H1 (cell line): ENCODE data around the gene MYRIP. TPM values are rescaled to one million over a fixed set of nuclear protein-coding genes. Genes with fewer than 3 reads are reported as not detected.

ENCODE experiments used
- CTCF ChIA-PET: fragments of 300-600 bp; sonication (Branson Sonifier 250); formaldehyde crosslinking; loops from one replicate; lab custom pipeline; 2021; ENCODE audit not compliant: partially characterized antibody; lab: Charles Lee
- POLR2A ChIA-PET: fragments of 300-600 bp; sonication (Branson Sonifier 250); formaldehyde crosslinking; loops from one replicate; lab custom pipeline; 2021; ENCODE audit warnings: inconsistent platforms; ENCODE audit not compliant: partially characterized antibody; lab: Charles Lee
- DNase-seq, 2 experiments: peaks; one replicate each; pipeline versions ENCODE4 v3.0.0 to v3.0.0-alpha.2; 2010 to 2022; ENCODE audit warnings: low spot score in 2 of 2, low read depth in 1 of 2, mixed read lengths in 1 of 2
- FAIRE-seq: peaks from 2 replicates; lab custom pipeline; 2011; peaks lifted over from hg19 to GRCh38; lab: Jason Lieb, UNC
- H2AFZ ChIP-seq: 2 replicates; pipeline ENCODE4 v1.8.1; 2012; ENCODE audit warnings: low read length, inconsistent platforms
- H2AK5ac ChIP-seq: 2 replicates; pipeline ENCODE4 v1.6.1; 2013; ENCODE audit warnings: low read depth, low read length
- H2BK120ac ChIP-seq: replicated peaks from 2 replicates; pipeline ENCODE3; 2013; ENCODE audit warnings: low read depth, low read length, inconsistent platforms
- H2BK12ac ChIP-seq: 2 replicates; pipeline ENCODE4 v1.6.1; 2013; ENCODE audit warnings: low read depth, low read length
- H2BK15ac ChIP-seq: 2 replicates; pipeline ENCODE4 v1.6.1; 2013; ENCODE audit warnings: low read length
- H2BK20ac ChIP-seq: 2 replicates; pipeline ENCODE4 v1.6.1; 2013; ENCODE audit warnings: low read length
- H2BK5ac ChIP-seq: 2 replicates; pipeline ENCODE4 v1.6.1; 2013; ENCODE audit warnings: low read depth, low read length
- H3K14ac ChIP-seq: 2 replicates; pipeline ENCODE4 v1.6.1; 2013; ENCODE audit warnings: inconsistent platforms; ENCODE audit not compliant: insufficient read length
- H3K18ac ChIP-seq: 2 replicates; pipeline ENCODE4 v1.6.1; 2013; ENCODE audit warnings: low read length; ENCODE audit errors: extremely low read depth
- H3K23ac ChIP-seq: 2 replicates; pipeline ENCODE4 v1.6.1; 2013; ENCODE audit warnings: inconsistent platforms; ENCODE audit not compliant: insufficient read length
- H3K23me2 ChIP-seq: 2 replicates; pipeline ENCODE4 v1.6.1; 2013; ENCODE audit warnings: low read depth, low read length
- H3K27ac ChIP-seq: 2 replicates; pipeline ENCODE4 v1.6.1; 2011; ENCODE audit warnings: low read depth, low read length, inconsistent platforms
- H3K27me3 ChIP-seq, 4 experiments: replicated peaks in 1 of 4; 1 replicate in 1 of 4; 2 replicates in 3 of 4; pipeline versions ENCODE4 v1.6.1 to v1.8.1; 2011 to 2013; ENCODE audit warnings: low read length in 3 of 4, mild to moderate bottlenecking in 3 of 4, inconsistent platforms in 2 of 4, mixed read lengths in 2 of 4, moderate library complexity in 1 of 4; ENCODE audit not compliant: control insufficient read depth in 3 of 4, insufficient read depth in 3 of 4; ENCODE audit errors: extremely low read depth in 1 of 4
- H3K36me3 ChIP-seq, 4 experiments: 2 replicates each; pipeline versions ENCODE4 v1.6.1 to v1.8.1; 2011 to 2013; ENCODE audit warnings: mild to moderate bottlenecking in 4 of 4, low read length in 3 of 4, moderate library complexity in 2 of 4, control low read depth in 1 of 4, inconsistent platforms in 1 of 4; ENCODE audit not compliant: insufficient read depth in 4 of 4, control insufficient read depth in 2 of 4
- H3K4ac ChIP-seq: replicated peaks from 2 replicates; pipeline ENCODE3; 2013; ENCODE audit warnings: low read length, low read depth, mixed read lengths, inconsistent platforms; ENCODE audit not compliant: insufficient read length
- H3K4me1 ChIP-seq, 4 experiments: replicated peaks in 1 of 4; 1 replicate in 1 of 4; 2 replicates in 3 of 4; pipeline versions ENCODE4 v1.6.1 to v1.8.1; 2011 to 2013; ENCODE audit warnings: low read length in 3 of 4, inconsistent platforms in 2 of 4, mixed read lengths in 1 of 4; ENCODE audit not compliant: insufficient read depth in 4 of 4, control insufficient read depth in 3 of 4
- H3K4me2 ChIP-seq, 2 experiments: 2 replicates each; pipeline versions ENCODE4 v1.6.1 to v1.8.1; 2011 to 2013; ENCODE audit warnings: low read depth in 2 of 2, low read length in 2 of 2, control low read depth in 1 of 2, inconsistent platforms in 1 of 2, mild to moderate bottlenecking in 1 of 2; ENCODE audit not compliant: insufficient read depth in 1 of 2
- H3K4me3 ChIP-seq, 4 experiments: fragments of 200-600, 300-600 bp in 1 of 4; sonication (generic), shearing (Covaris generic), sonication (Bioruptor Twin) in 1 of 4; 2 replicates each; pipeline versions ENCODE4 v1.5.1 to v1.8.1; 2011 to 2016; ENCODE audit warnings: low read length in 4 of 4, low read depth in 3 of 4, control low read depth in 2 of 4, inconsistent platforms in 2 of 4, mild to moderate bottlenecking in 2 of 4, mixed read lengths in 1 of 4, moderate library complexity in 1 of 4; ENCODE audit not compliant: insufficient read depth in 2 of 4; ENCODE audit errors: extremely low read depth in 1 of 4
- H3K56ac ChIP-seq: replicated peaks from 2 replicates; pipeline ENCODE3; 2013; ENCODE audit warnings: low read depth, mild to moderate bottlenecking, mixed read lengths, low read length, inconsistent platforms; ENCODE audit not compliant: insufficient read length
- H3K79me1 ChIP-seq: 2 replicates; pipeline ENCODE4 v1.6.1; 2013; ENCODE audit warnings: low read depth, low read length, control low read depth
- H3K79me2 ChIP-seq, 2 experiments: 2 replicates each; pipeline versions ENCODE4 v1.6.1 to v1.8.1; 2012 to 2013; ENCODE audit warnings: low read length in 2 of 2, mild to moderate bottlenecking in 2 of 2, inconsistent platforms in 1 of 2; ENCODE audit not compliant: insufficient read depth in 2 of 2, control insufficient read depth in 1 of 2
- H3K9ac ChIP-seq, 4 experiments: replicated peaks in 1 of 4; 1 replicate in 1 of 4; 2 replicates in 3 of 4; pipeline versions ENCODE4 v1.6.1 to v1.8.1; 2011 to 2013; ENCODE audit warnings: low read depth in 3 of 4, low read length in 3 of 4, control low read depth in 2 of 4, mild to moderate bottlenecking in 2 of 4, moderate library complexity in 2 of 4, inconsistent platforms in 1 of 4; ENCODE audit errors: extremely low read depth in 1 of 4
- H3K9me3 ChIP-seq, 2 experiments: 2 replicates each; pipeline versions ENCODE4 v1.6.1 to v1.8.1; 2012 to 2013; ENCODE audit warnings: mild to moderate bottlenecking in 2 of 2, moderate library complexity in 2 of 2, control low read depth in 1 of 2, inconsistent platforms in 1 of 2, low read depth in 1 of 2, low read length in 1 of 2, mixed read lengths in 1 of 2; ENCODE audit not compliant: insufficient read depth in 2 of 2
- H4K20me1 ChIP-seq, 2 experiments: replicated peaks in 1 of 2; 2 replicates each; pipeline versions ENCODE3 to v1.8.1; 2011 to 2013; ENCODE audit warnings: inconsistent platforms in 2 of 2, low read length in 2 of 2, mild to moderate bottlenecking in 1 of 2; ENCODE audit not compliant: insufficient read depth in 2 of 2, control insufficient read depth in 1 of 2
- H4K5ac ChIP-seq: 2 replicates; pipeline ENCODE4 v1.6.1; 2013; ENCODE audit warnings: low read length, low read depth, mixed read lengths, inconsistent platforms; ENCODE audit not compliant: insufficient read length
- H4K8ac ChIP-seq: 2 replicates; pipeline ENCODE4 v1.8.0; 2013; ENCODE audit warnings: mild to moderate bottlenecking, moderate library complexity, low read length, inconsistent platforms; ENCODE audit not compliant: insufficient read depth; ENCODE audit errors: extremely low read depth
- H4K91ac ChIP-seq: replicated peaks from 2 replicates; pipeline ENCODE3; 2013; ENCODE audit warnings: low read length, mixed read lengths, inconsistent platforms; ENCODE audit not compliant: insufficient read length
- ATF3 ChIP-seq: IDR thresholded peaks from 2 replicates; pipeline ENCODE4 v1.6.1; 2011; ENCODE audit warnings: low read depth, mild to moderate bottlenecking, low read length; ENCODE audit not compliant: insufficient read depth
- CHD2 ChIP-seq: IDR thresholded peaks from 2 replicates; pipeline ENCODE4 v1.6.1; 2012; ENCODE audit warnings: low read length, improper control_type of control experiment
- HDAC2 ChIP-seq, 2 experiments: fragments of 300-600 bp in 1 of 2; sonication (generic) in 1 of 2; IDR thresholded peaks; 2 replicates each; pipeline ENCODE4 v1.6.1; 2011 to 2012; ENCODE audit warnings: low read depth in 2 of 2, low read length in 2 of 2, mild to moderate bottlenecking in 2 of 2, moderate library complexity in 2 of 2, borderline replicate concordance in 1 of 2, inconsistent platforms in 1 of 2
- MAFK ChIP-seq: IDR thresholded peaks from 2 replicates; pipeline ENCODE4 v1.6.1; 2012; ENCODE audit warnings: low read depth, mild to moderate bottlenecking, improper control_type of control experiment, low read length
- NRF1 ChIP-seq: IDR thresholded peaks from 2 replicates; pipeline ENCODE4 v1.6.1; 2011; ENCODE audit warnings: mild to moderate bottlenecking, low read depth, low read length, improper control_type of control experiment
- POU5F1 ChIP-seq: IDR thresholded peaks from 2 replicates; pipeline ENCODE4 v1.6.1; 2011; ENCODE audit warnings: low read depth, mild to moderate bottlenecking, low read length, moderate library complexity
- RNF2 ChIP-seq: fragments of 200-900, 300-1000 bp; sonication (generic); IDR thresholded peaks from 2 replicates; pipeline ENCODE4 v1.7.1; 2016; ENCODE audit warnings: borderline replicate concordance, low read depth, mild to moderate bottlenecking, antibody characterized with exemption, low read length; ENCODE audit not compliant: poor library complexity, severe bottlenecking; ENCODE audit errors: missing control alignments
- SIRT6 ChIP-seq: IDR thresholded peaks from one replicate; pipeline ENCODE4 v1.7.1; 2012; ENCODE audit warnings: low read length, inconsistent platforms
- SP4 ChIP-seq: IDR thresholded peaks from 2 replicates; pipeline ENCODE4 v1.6.1; 2012; ENCODE audit warnings: low read length, inconsistent platforms
- WGBS, 2 experiments: shearing (Covaris generic) in 1 of 2; methylation state at CpG; one replicate each; pipeline versions ENCODE4 v1.1.6 to v1.1.7; 2013 to 2015; ENCODE audit warnings: low lambda C conversion rate in 2 of 2, mixed read lengths in 2 of 2, inconsistent platforms in 1 of 2, low coverage in 1 of 2, missing lambda C conversion rate in 1 of 2; ENCODE audit not compliant: insufficient replicate concordance in 2 of 2, insufficient coverage in 1 of 2, insufficient read length in 1 of 2; ENCODE audit errors: extremely low coverage in 1 of 2, missing lambda C conversion rate in 1 of 2; 5-methylcytosine and 5-hydroxymethylcytosine counted together
- polyA plus RNA-seq, 7 experiments: library from polyadenylated mRNA; depleted of rRNA in 3 of 7; stranded (reverse) in 5 of 7; unstranded in 2 of 7; fragments of >200 nt in 5 of 7; fragments of 200-250 nt in 2 of 7; gene quantifications; 1 replicate in 5 of 7; 2 replicates in 1 of 7; 4 replicates in 1 of 7; pipeline versions ENCODE4 v1.2.1 to v1.2.3, GENCODE V29; 2011 to 2013; ENCODE audit warnings: missing spikeins in 2 of 7, mixed read lengths in 2 of 7
- total RNA-seq: library from RNA; stranded (reverse); fragmentation: NEBNext Ultra II Directional; extraction: Animal tissue kit (Norgen Biotek cat#: 25700); gene quantifications from 2 replicates; pipeline ENCODE4 v1.2.1, GENCODE V29; 2021

The MYRIP gene
- total and polyA plus RNA-seq, 2 of the 8 experiments (the other 6 are each of a cell fraction or from before 2014, with no cell fraction given): 0.54 to 4.3 TPM

- no peak for DNase-seq
- CTCF ChIA-PET: interaction anchor here (0.5 to 16.5 kb wide), 6 partner anchors 11 to 152 kb away, joined by 3 to 290 read pairs (median 8); no protein-coding TSS in a partner anchor
Observed at GRCh38 chr3:40307176-40307575, 497.8 kb downstream of the MYRIP start.

More at GRCh38 chr3:40307176-40307575, 497.8 kb downstream of the MYRIP start:
- no peak overlapping the region for H3K9ac ChIP-seq
- no peak for TF ChIP-seq SIRT6
- TF ChIP-seq CHD2: no peak
- TF ChIP-seq SP4: no peak
- TF ChIP-seq NRF1: no peak
- no peak for TF ChIP-seq RNF2
- no peak for TF ChIP-seq POU5F1
- TF ChIP-seq HDAC2 (IDR thresholded peaks at IDR 0.05; ENCODE audit: borderline replicate concordance in 1 of 2, low read depth in 2 of 2, low read length in 2 of 2): no peak
- TF ChIP-seq ATF3: no peak
- TF ChIP-seq MAFK: no peak
- H3K4me1 ChIP-seq: peaks cover 3 to 5% (median 4%) of the 10 kb centered on the region in 4 experiments; a peak in 4 of 7 replicates
- H2AFZ ChIP-seq: no peak overlapping the region
- H4K8ac ChIP-seq: no peak overlapping the region
- no peak overlapping the region for H2BK5ac ChIP-seq
- peaks cover 0 to 18% (median 6%) of the 10 kb centered on the region in 4 experiments; a peak in 5 of 8 replicates for H3K36me3 ChIP-seq
- no peaks in the 10 kb centered on the region for H3K23me2 ChIP-seq
- 84% methylated on average over 1 of the region's 1 CpG; no CpG with 5 or more reads in 1 of the 2 experiments for WGBS, 2 experiments
- no peak overlapping the region for H3K23ac ChIP-seq
- H3K4me2 ChIP-seq: no peak overlapping the region
- no peaks in the 10 kb centered on the region for H4K20me1 ChIP-seq
- H2BK12ac ChIP-seq: no peak overlapping the region
- H3K79me1 ChIP-seq: no peaks in the 10 kb centered on the region
- no peaks in the 10 kb centered on the region for H3K27me3 ChIP-seq
- no peak overlapping the region for H2BK15ac ChIP-seq
- peaks cover 0 to 17% of the 10 kb centered on the region in 2 experiments; a peak in 3 of 4 replicates for H3K79me2 ChIP-seq
- no peak for FAIRE-seq
- H2AK5ac ChIP-seq: no peak overlapping the region
- no peak overlapping the region for H3K56ac ChIP-seq
- H3K14ac ChIP-seq: no peak overlapping the region
- H3K27ac ChIP-seq: no peak overlapping the region
- no peak overlapping the region for H3K4ac ChIP-seq
- H2BK20ac ChIP-seq: no peak overlapping the region
- H4K91ac ChIP-seq: no peak overlapping the region
- H2BK120ac ChIP-seq: no peak overlapping the region
- no peak overlapping the region for H3K4me3 ChIP-seq
- POLR2A ChIA-PET: interaction anchor here (0.8 to 1.4 kb wide), 3 partner anchors 10 to 116 kb away, joined by 3 to 6 read pairs (median 3); no protein-coding TSS in a partner anchor
- H4K5ac ChIP-seq: no peak overlapping the region
- H3K9me3 ChIP-seq: no peaks in the 10 kb centered on the region
- no peak overlapping the region for H3K18ac ChIP-seq
